Hepatocyte (in vitro differentiated cells): Measurements from ENCODE around the gene P2RX4. TPM values are rescaled to one million over a fixed set of nuclear protein-coding genes. Genes with fewer than 3 reads are reported as not detected.
"Not testable (repeated sequence)": the region's sequence is repeated elsewhere in the genome, so short reads cannot be mapped to it uniquely, and the experiment has no call there.

Source experiments
- DNase-seq: peaks from one replicate; pipeline ENCODE4 v3.0.0-alpha.2; 2016; ENCODE audit warnings: low spot score
- H2AFZ ChIP-seq: fragments of 200-600 bp; sonication (generic); 2 replicates; pipeline ENCODE4 v1.6.0; 2016; ENCODE audit warnings: antibody characterized with exemption, mild to moderate bottlenecking
- H3K27ac ChIP-seq: fragments of 200-600 bp; sonication (generic); 2 replicates; pipeline ENCODE4 v1.5.1; 2016; ENCODE audit warnings: mild to moderate bottlenecking
- H3K27me3 ChIP-seq: fragments of 200-600 bp; sonication (generic); 2 replicates; pipeline ENCODE4 v1.6.1; 2016
- H3K36me3 ChIP-seq: fragments of 200-600 bp; sonication (generic); replicated peaks from 2 replicates; pipeline ENCODE4 v1.5.1; 2016; ENCODE audit warnings: low read depth; ENCODE audit not compliant: insufficient read depth
- H3K4me1 ChIP-seq: fragments of 200-600 bp; sonication (generic); 2 replicates; pipeline ENCODE4 v1.5.1; 2016; ENCODE audit warnings: mild to moderate bottlenecking, moderate library complexity; ENCODE audit not compliant: insufficient read depth
- H3K4me2 ChIP-seq: fragments of 200-600 bp; sonication (generic); 2 replicates; pipeline ENCODE4 v1.6.0; 2016
- H3K4me3 ChIP-seq: fragments of 200-600 bp; sonication (generic); 2 replicates; pipeline ENCODE4 v1.5.1; 2016; ENCODE audit warnings: mild to moderate bottlenecking
- H3K79me2 ChIP-seq: fragments of 200-600 bp; sonication (generic); 2 replicates; pipeline ENCODE4 v1.6.0; 2017; ENCODE audit warnings: mild to moderate bottlenecking
- H3K9me2 ChIP-seq: fragments of 200-600 bp; sonication (generic); replicated peaks from 2 replicates; pipeline ENCODE4 v1.6.0; 2017; ENCODE audit warnings: mild to moderate bottlenecking; ENCODE audit not compliant: insufficient read depth
- H3K9me3 ChIP-seq: fragments of 200-600 bp; sonication (generic); 2 replicates; pipeline ENCODE4 v1.5.1; 2016; ENCODE audit warnings: low read depth, mild to moderate bottlenecking
- H4K20me1 ChIP-seq: fragments of 200-600 bp; sonication (generic); 2 replicates; pipeline ENCODE4 v1.6.0; 2016; ENCODE audit warnings: mild to moderate bottlenecking; ENCODE audit not compliant: insufficient read depth, poor library complexity, severe bottlenecking
- CTCF ChIP-seq: fragments of 200-600 bp; sonication (generic); IDR thresholded peaks from 2 replicates; pipeline ENCODE4 v1.5.1; 2016; ENCODE audit warnings: antibody characterized with exemption, mild to moderate bottlenecking; ENCODE audit not compliant: poor library complexity
- EZH2 ChIP-seq: fragments of 200-600 bp; sonication (generic); IDR thresholded peaks from 2 replicates; pipeline ENCODE4 v1.6.1; 2016; ENCODE audit warnings: antibody characterized with exemption, mild to moderate bottlenecking, borderline replicate concordance
- EZH2phosphoT487 ChIP-seq: fragments of 200-600 bp; sonication (generic); IDR thresholded peaks from one replicate; pipeline ENCODE4 v1.6.1; 2018; ENCODE audit warnings: antibody characterized with exemption, mild to moderate bottlenecking, low read depth, moderate library complexity; ENCODE audit not compliant: unreplicated experiment, severe bottlenecking
- WGBS: methylation state at CpG from one replicate; pipeline ENCODE4 v1.1.6; 2016; ENCODE audit warnings: low lambda C conversion rate; ENCODE audit errors: missing lambda C conversion rate; 5-methylcytosine and 5-hydroxymethylcytosine counted together
- polyA plus RNA-seq: library from polyadenylated mRNA; unstranded; fragments of >200 nt; fragmentation: Nextera tagmentation; extraction: Ambion mirVana; gene quantifications from 2 replicates; pipeline ENCODE4 v1.2.1, GENCODE V29; 2016
- total RNA-seq: library from RNA; depleted of rRNA; stranded (reverse); fragments of >200 nt; gene quantifications from 2 replicates; pipeline ENCODE4 v1.2.3, GENCODE V29; 2014

P2RX4 gene
- total and polyA plus RNA-seq, 2 experiments from 2014 or later: 81.8 to 94.6 TPM

- Histone ChIP-seq H3K4me2 (peak overlapping the region; percentile 39), H2AFZ (no peak overlapping the region), H4K20me1 (no peaks in the 10 kb centered on the region), H3K4me1 (peaks cover 26% of the 10 kb centered on the region), H3K9me3 (no peaks in the 10 kb centered on the region), H3K4me3 (no peak overlapping the region), H3K27me3 (no peaks in the 10 kb centered on the region), H3K27ac (peak overlapping the region; percentile 97), H3K79me2 (no peaks in the 10 kb centered on the region), H3K36me3 (no peaks in the 10 kb centered on the region), H3K9me2 (no peaks in the 10 kb centered on the region)
- 37% methylated on average over 9 of the region's 9 CpGs for WGBS
- DNase-seq: peak; percentile 86
- no peak for TF ChIP-seq EZH2phosphoT487
Observed at GRCh38 chr12:121227294-121227693, 17.4 kb downstream of the P2RX4 start.

GRCh38 chr12:121228919-121229665 is 19.2 kb downstream of the P2RX4 start:
- WGBS: 97% methylated on average over 23 of the region's 24 CpGs
- no peaks in the 10 kb centered on the region for H3K79me2 ChIP-seq
- H3K4me2 ChIP-seq: no peak overlapping the region
- no peak overlapping the region for H3K4me3 ChIP-seq
- DNase-seq: no peak
- no peaks in the 10 kb centered on the region for H3K9me2 ChIP-seq
- H2AFZ ChIP-seq: no peak overlapping the region
- TF ChIP-seq EZH2phosphoT487: no peak
- no peak for TF ChIP-seq EZH2
- no peak for TF ChIP-seq CTCF
- no peaks in the 10 kb centered on the region for H4K20me1 ChIP-seq
- H3K9me3 ChIP-seq: no peaks in the 10 kb centered on the region
- H3K4me1 ChIP-seq: peaks cover 26% of the 10 kb centered on the region
- H3K27ac ChIP-seq: peak overlapping the region; percentile 67
- H3K36me3 ChIP-seq: no peaks in the 10 kb centered on the region
- H3K27me3 ChIP-seq: no peaks in the 10 kb centered on the region

DNA sequence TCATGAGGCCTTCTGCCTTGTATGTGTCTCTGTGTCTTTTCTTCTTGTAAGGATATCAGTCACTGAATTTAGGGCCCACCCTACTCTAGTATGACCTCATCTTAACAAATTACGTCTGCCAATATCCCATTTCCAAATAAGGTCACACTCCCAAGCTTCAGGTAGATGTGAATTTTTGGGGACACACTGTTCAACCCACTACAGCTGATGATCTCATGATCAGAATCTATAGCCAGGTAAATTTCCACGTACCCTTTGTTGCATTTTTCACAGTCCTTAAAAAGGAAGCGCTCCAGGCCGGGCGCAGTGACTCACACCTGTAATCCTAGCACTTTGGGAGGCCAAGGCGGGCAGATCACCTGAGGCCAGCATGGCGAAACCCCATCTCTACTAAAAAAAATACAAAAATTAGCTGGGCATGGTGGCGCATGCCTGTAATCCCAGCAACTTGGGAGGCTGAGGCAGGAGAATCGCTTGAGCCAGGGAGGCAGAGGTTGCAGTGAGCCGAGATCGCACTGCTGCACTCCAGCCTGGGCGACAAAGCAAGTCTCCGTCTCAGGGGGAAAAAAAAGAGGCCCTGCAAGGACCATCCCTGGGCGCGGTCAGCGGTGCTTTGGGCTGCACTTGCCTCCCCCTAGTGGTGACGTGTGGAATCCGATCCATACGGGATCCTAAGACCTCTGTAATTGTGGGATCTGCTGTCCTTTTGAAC is 20.1 kb downstream of the P2RX4 start:
- H3K36me3 ChIP-seq, H4K20me1 ChIP-seq, H3K9me2 ChIP-seq, H3K27me3 ChIP-seq, H3K4me3 ChIP-seq, H3K79me2 ChIP-seq, H2AFZ ChIP-seq, H3K9me3 ChIP-seq: not testable (repeated sequence)
- H3K4me1 ChIP-seq: peaks cover 26% of the 10 kb centered on the region
- peak overlapping the region; percentile 67 for H3K27ac ChIP-seq
- H3K4me2 ChIP-seq: peak overlapping the region; percentile 47
- WGBS: 42% methylated on average over 19 of the region's 19 CpGs
- peak; percentile 84 for TF ChIP-seq CTCF
- DNase-seq: peak; percentile 93

DNA sequence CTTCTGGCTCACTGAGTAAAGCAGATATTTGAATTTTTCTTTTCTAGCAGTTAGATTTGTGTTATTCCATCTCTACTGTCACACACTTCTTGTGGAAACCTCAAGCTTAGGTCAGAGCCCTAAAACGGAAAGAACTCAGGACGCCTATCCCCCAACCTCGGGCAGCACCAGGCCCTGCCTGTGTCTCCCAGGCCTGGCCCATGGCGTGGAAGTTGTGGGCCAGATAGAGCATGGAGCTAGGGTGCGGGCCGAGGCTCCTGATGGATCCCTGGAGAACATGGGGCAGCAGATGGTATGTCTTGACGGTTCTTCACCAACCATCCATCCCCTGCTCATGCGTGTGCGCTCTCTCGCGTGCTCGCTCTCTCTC is 20.6 kb downstream of the P2RX4 start:
- no peak for TF ChIP-seq EZH2phosphoT487
- TF ChIP-seq EZH2: no peak
- TF ChIP-seq CTCF: no peak
- H3K27me3 ChIP-seq: no peaks in the 10 kb centered on the region
- H3K27ac ChIP-seq: peak overlapping the region; percentile 28
- peaks cover 26% of the 10 kb centered on the region for H3K4me1 ChIP-seq
- no peak for DNase-seq
- no peaks in the 10 kb centered on the region for H3K9me3 ChIP-seq
- no peaks in the 10 kb centered on the region for H3K9me2 ChIP-seq
- no peaks in the 10 kb centered on the region for H4K20me1 ChIP-seq
- no peak overlapping the region for H2AFZ ChIP-seq
- no peak overlapping the region for H3K4me3 ChIP-seq
- H3K36me3 ChIP-seq: no peaks in the 10 kb centered on the region
- H3K79me2 ChIP-seq: no peaks in the 10 kb centered on the region
- H3K4me2 ChIP-seq: no peak overlapping the region
- WGBS: 95% methylated on average over 12 of the region's 12 CpGs
